BLaER1 (cell line): ENCODE results near the gene DNAH3.

ENCODE experiments used
- H3K27ac ChIP-seq: shearing (Covaris generic); formaldehyde crosslinking; 2 replicates; pipeline ENCODE4 v1.8.1; 2022
- H3K27me3 ChIP-seq: shearing (Covaris generic); formaldehyde crosslinking; 2 replicates; pipeline ENCODE4 v1.8.1; 2022
- H3K36me3 ChIP-seq: shearing (Covaris generic); formaldehyde crosslinking; 2 replicates; pipeline ENCODE4 v1.8.1; 2022
- H3K4me1 ChIP-seq: shearing (Covaris generic); formaldehyde crosslinking; 2 replicates; pipeline ENCODE4 v1.8.1; 2022
- H3K4me2 ChIP-seq: shearing (Covaris generic); formaldehyde crosslinking; 2 replicates; pipeline ENCODE4 v1.8.1; 2022
- H3K4me3 ChIP-seq: shearing (Covaris generic); formaldehyde crosslinking; 2 replicates; pipeline ENCODE4 v1.8.1; 2022
- H3K9ac ChIP-seq: shearing (Covaris generic); formaldehyde crosslinking; 2 replicates; pipeline ENCODE4 v1.8.1; 2022
- H3K9me3 ChIP-seq: shearing (Covaris generic); formaldehyde crosslinking; 2 replicates; pipeline ENCODE4 v1.8.1; 2022
- H4K20me1 ChIP-seq: shearing (Covaris generic); formaldehyde crosslinking; 2 replicates; pipeline ENCODE4 v1.8.1; 2022
- Cebpa-rat ChIP-seq: shearing (Covaris generic); IDR thresholded peaks from 2 replicates; pipeline ENCODE4 v1.8.1; 2022

DNAH3 gene

DNA sequence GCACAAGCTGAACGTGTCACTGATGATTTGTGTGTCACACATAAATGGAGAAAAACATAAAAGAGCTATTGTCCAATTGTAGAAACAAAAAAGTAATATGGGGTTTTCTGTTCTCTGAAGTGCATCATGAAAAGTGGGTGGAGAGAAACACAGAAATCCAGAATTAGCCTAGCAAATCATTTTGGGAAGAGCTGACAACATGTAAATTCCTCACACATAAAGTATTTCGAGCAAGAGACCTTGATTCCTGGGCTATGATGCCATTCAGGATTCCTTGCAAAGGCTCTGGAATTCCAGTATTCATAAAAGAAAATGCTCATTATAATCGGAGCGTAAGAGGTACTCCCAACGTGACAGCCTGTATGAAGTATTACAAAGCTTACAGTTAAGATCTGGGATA is 251.6 kb downstream of the DNAH3 start:
- peaks cover 35% of the 10 kb centered on the region for H3K36me3 ChIP-seq
- H3K27me3 ChIP-seq = no peaks in the 10 kb centered on the region
- H3K27ac ChIP-seq = 0 out of 2 replicates have a peak overlapping the region, but pooled peaks have one; percentile 66
- H3K9ac ChIP-seq = peak overlapping the region; percentile 82; the same call in 1 of the 2 replicates
- H3K4me2 ChIP-seq = peak overlapping the region; percentile 85
- no peak for TF ChIP-seq Cebpa-rat
- H3K4me3 ChIP-seq = peak overlapping the region; percentile 88
- H3K4me1 ChIP-seq = peaks cover 47% of the 10 kb centered on the region
- H4K20me1 ChIP-seq = peaks cover 7% of the 10 kb centered on the region; the same call in 1 of the 2 replicates
- no peaks in the 10 kb centered on the region for H3K9me3 ChIP-seq

DNA sequence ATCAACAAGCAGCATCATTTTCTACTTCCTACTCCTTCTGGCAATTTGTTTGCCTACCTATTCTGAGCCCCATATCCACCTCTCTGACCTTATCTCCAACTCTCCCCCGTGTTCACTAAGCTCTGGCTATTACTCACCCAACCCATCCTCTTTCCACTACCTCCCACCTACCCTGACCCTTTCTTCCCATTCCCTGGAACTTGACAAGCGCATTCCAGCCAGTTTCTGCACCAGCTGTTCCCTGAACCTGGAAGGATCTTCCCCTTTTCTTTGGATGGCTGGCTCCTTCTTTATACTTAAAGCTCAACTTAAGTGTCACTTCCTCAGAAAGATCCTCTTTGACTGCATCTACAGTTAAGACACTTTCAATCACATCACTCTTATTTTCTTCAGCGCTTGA is 252.7 kb downstream of the DNAH3 start:
- peaks cover 18% of the 10 kb centered on the region; the same call in 1 of the 2 replicates for H4K20me1 ChIP-seq
- no peak overlapping the region for H3K27ac ChIP-seq
- no peaks in the 10 kb centered on the region for H3K9me3 ChIP-seq
- H3K4me3 ChIP-seq = no peak overlapping the region
- TF ChIP-seq Cebpa-rat = no peak
- H3K9ac ChIP-seq = no peak overlapping the region
- H3K4me2 ChIP-seq = peak overlapping the region; percentile 85; the same call in 1 of the 2 replicates
- no peaks in the 10 kb centered on the region for H3K27me3 ChIP-seq
- H3K36me3 ChIP-seq = peaks cover 46% of the 10 kb centered on the region
- H3K4me1 ChIP-seq = peaks cover 36% of the 10 kb centered on the region

DNA sequence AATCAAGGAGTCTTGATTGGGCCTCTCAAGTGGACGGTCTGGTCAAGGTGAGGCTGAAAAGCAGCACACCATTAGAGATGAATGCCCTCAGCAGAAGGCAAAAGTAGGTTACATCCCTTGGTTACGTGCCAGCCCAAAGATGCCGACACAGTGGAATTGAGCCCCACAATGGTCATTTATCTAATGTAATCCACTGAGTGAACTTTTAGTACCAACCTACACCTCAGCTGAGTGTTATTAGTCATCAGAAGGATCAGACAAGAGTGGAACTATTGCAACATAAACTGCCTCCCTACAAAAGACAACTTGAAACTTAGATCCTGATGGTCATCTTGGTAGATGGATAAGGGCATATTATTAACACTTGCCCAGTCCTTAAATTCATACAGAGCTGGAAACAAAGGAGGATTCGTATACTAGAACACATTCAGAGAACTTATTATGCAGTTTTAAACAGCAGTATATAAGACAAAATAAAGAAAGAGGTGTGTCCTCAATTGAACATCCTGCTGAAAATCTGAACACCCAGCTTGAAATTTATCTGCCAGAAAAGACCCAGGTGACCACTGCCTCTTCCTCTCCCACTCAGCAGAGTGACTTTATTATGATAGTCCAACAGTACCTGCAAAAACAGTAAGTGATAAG is 253.3 kb downstream of the DNAH3 start:
- TF ChIP-seq Cebpa-rat = no peak
- H3K27ac ChIP-seq = no peak overlapping the region
- no peak overlapping the region for H3K4me2 ChIP-seq
- peaks cover 18% of the 10 kb centered on the region; the same call in 1 of the 2 replicates for H4K20me1 ChIP-seq
- no peak overlapping the region for H3K9ac ChIP-seq
- no peaks in the 10 kb centered on the region for H3K9me3 ChIP-seq
- H3K27me3 ChIP-seq = no peaks in the 10 kb centered on the region
- H3K4me3 ChIP-seq = no peak overlapping the region
- H3K4me1 ChIP-seq = peaks cover 30% of the 10 kb centered on the region
- peaks cover 50% of the 10 kb centered on the region for H3K36me3 ChIP-seq

DNA sequence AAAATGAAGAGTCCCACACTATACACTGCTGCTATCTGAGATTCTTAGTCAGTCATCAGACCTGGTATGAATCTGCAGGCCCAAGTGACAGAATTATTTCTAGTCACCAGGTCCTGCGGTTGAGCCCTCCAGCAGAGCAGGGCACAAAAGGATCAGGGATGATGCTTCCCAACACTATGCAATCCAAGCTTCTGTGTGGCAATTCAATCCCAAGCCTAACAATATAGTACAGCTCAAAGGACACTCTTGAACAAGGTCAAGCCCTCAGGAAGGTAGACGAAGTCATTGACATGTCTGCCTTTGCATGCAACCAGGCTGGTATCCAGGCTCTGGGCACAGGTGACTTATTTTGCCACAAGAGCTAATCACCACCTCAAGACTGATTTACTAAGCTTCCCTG is 256.3 kb downstream of the DNAH3 start:
- TF ChIP-seq Cebpa-rat = no peak
- no peak overlapping the region for H3K9ac ChIP-seq
- peaks cover 71% of the 10 kb centered on the region for H3K36me3 ChIP-seq

DNA sequence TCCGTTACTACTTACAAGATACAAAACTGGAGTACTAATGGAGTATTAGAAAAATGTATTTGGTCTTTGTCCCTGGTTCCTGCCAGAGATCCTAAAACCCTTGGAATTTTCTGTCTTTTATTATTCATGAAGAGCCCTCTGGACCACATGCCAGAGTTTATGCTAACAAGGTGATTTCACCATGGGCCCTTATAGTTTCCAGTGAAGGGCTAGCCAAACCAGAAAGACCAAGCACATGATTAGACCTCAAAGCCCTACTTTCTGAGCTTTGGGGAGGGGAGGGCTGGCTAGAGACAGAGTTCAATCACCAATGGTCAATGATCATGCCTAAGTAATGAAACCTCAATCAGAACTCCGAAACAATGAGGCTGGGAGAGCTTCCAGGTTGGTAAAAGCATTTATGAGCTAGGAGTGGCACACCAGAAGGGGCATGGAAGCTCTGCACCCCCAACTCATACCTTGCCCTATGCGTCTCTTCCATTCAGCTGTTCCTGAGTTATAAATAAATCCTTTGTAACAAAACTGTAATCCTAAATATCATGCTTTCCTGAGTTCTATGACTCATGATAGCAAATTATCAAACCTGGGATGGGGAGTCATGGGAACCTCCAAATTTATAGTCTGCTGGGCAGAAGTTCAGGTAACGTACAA is 260.9 kb downstream of the DNAH3 start:
- Histone ChIP-seq H3K9me3 (no peaks in the 10 kb centered on the region), H3K27ac (no peak overlapping the region), H3K27me3 (no peaks in the 10 kb centered on the region), H3K36me3 (peaks cover 61% of the 10 kb centered on the region), H3K4me2 (no peak overlapping the region), H3K4me1 (0 out of 2 replicates have a peak, but pooled peaks cover 2% of the 10 kb centered on the region), H3K4me3 (no peak overlapping the region), H3K9ac (no peak overlapping the region), H4K20me1 (peaks cover 30% of the 10 kb centered on the region; the same call in 1 of the 2 replicates)
- TF ChIP-seq Cebpa-rat = no peak

More for the DNA sequence above, 256.3 kb downstream of the DNAH3 start:
- no peaks in the 10 kb centered on the region for H3K9me3 ChIP-seq
- H3K4me3 ChIP-seq = no peak overlapping the region
- H3K27ac ChIP-seq = no peak overlapping the region
- peaks cover 17% of the 10 kb centered on the region for H3K4me1 ChIP-seq
- no peaks in the 10 kb centered on the region for H3K27me3 ChIP-seq
- H4K20me1 ChIP-seq = peaks cover 31% of the 10 kb centered on the region; the same call in 1 of the 2 replicates
- no peak overlapping the region for H3K4me2 ChIP-seq

DNA sequence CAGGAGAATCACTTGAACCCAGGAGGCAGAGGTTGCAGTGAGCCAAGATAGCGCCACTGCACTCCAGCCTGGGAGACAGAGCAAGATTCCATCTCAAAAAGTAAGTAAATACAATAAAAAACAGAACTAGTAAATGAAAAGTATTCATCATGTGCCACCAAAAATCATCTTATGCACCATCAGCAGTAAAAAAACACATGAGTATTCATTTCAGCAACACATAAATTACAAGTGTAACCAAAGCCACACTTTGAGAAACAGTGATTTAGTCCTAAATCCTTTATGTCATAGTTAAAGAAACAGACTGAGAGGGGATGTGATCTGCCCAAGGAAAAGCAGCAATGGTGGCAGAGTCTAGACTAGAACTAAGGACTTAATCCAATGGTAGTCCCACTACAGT is 263.4 kb downstream of the DNAH3 start:
- peaks cover 12% of the 10 kb centered on the region for H3K4me1 ChIP-seq
- no peak overlapping the region for H3K4me2 ChIP-seq
- H3K9ac ChIP-seq = no peak overlapping the region
- TF ChIP-seq Cebpa-rat = no peak
- no peak overlapping the region for H3K4me3 ChIP-seq
- peaks cover 38% of the 10 kb centered on the region for H3K36me3 ChIP-seq
- no peaks in the 10 kb centered on the region for H3K9me3 ChIP-seq
- H3K27me3 ChIP-seq = no peaks in the 10 kb centered on the region
- H3K27ac ChIP-seq = no peak overlapping the region
- peaks cover 13% of the 10 kb centered on the region; the same call in 1 of the 2 replicates for H4K20me1 ChIP-seq

DNA sequence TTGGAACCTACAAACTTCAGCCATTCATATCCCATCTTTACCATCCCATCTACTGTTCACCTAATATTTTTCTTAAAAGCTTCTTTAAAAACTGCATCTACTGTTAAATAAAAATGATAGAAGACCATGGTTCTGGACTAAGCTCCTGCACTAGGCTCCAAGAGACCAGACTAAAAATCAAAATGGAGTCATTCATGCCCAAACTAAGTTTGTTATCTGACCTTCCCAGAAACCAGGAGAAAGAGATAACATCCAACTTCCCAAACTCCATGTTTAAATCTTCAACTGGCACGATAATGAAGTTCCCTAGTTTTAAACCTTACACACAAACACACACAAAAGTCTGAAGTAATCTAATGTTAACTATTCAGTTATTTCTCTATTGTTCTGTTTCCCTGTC is 264.3 kb downstream of the DNAH3 start:
- peaks cover 29% of the 10 kb centered on the region for H3K36me3 ChIP-seq
- no peak overlapping the region for H3K4me3 ChIP-seq
- peaks cover 12% of the 10 kb centered on the region for H3K4me1 ChIP-seq
- H3K4me2 ChIP-seq = no peak overlapping the region
- no peak overlapping the region for H3K9ac ChIP-seq
- peaks cover 12% of the 10 kb centered on the region; the same call in 1 of the 2 replicates for H4K20me1 ChIP-seq
- H3K9me3 ChIP-seq = no peaks in the 10 kb centered on the region
- no peak overlapping the region for H3K27ac ChIP-seq
- no peaks in the 10 kb centered on the region for H3K27me3 ChIP-seq
- no peak for TF ChIP-seq Cebpa-rat

DNA sequence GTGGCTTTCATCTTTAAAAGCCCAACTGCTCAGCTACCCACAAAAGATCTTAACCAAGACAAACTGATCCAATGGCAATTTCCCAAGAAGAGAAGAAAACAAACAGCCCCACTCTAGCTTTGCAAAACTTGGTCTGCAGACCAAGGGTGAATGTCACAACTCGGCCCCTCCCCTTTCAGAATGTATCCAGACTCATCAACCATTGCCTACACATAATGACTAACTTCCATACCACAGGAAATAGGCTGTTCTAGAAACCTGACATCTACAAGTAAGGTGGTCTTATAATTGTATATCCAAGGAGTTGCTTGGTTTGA is 266.4 kb downstream of the DNAH3 start:
- Histone ChIP-seq H3K9ac (no peak overlapping the region), H3K9me3 (no peaks in the 10 kb centered on the region), H3K27me3 (no peaks in the 10 kb centered on the region), H3K4me1 (peaks cover 23% of the 10 kb centered on the region), H3K4me3 (no peak overlapping the region), H3K4me2 (peak overlapping the region; percentile 34), H3K36me3 (peaks cover 18% of the 10 kb centered on the region; the same call in 1 of the 2 replicates), H4K20me1 (peaks cover 6% of the 10 kb centered on the region; the same call in 1 of the 2 replicates), H3K27ac (no peak overlapping the region)
- no peak for TF ChIP-seq Cebpa-rat

DNA sequence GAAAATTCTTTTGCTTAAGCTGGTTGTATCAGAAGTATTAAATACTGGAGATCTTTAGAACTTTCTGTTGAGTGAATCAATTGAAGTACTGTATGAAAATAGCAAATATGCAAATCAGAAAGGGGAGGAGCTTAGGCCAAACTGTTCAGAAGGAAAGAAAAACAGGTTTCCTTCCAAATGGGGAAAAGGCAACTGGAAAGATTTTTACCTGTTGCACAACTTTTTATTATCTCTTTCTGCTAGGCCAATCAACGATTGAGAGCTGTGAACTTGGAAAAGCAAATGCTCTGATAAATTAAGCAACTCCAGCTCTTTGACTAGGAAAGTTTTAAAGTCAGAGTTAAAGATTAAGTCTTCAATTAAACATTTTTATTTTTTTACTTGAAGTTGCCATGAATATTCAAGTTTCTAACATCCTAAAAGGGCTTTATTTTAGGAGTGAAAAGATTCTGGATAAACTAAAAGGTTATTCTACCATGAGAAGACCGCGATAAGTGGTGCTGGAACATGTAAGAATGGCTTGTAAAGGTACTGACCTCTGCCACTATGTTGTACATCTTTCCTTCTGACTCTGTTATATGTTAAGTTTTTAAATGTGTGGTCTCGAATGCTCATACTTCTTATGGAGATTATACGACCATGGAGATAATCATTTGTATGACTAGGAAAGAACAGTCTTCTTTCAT is 266.9 kb downstream of the DNAH3 start:
- Histone ChIP-seq H3K4me2 (peak overlapping the region; percentile 34; the same call in 1 of the 2 replicates), H3K4me3 (no peak overlapping the region), H3K9ac (no peak overlapping the region), H3K36me3 (peaks cover 16% of the 10 kb centered on the region; the same call in 1 of the 2 replicates), H3K4me1 (peaks cover 28% of the 10 kb centered on the region), H3K9me3 (no peaks in the 10 kb centered on the region), H3K27me3 (no peaks in the 10 kb centered on the region), H3K27ac (no peak overlapping the region), H4K20me1 (peaks cover 8% of the 10 kb centered on the region; the same call in 1 of the 2 replicates)
- TF ChIP-seq Cebpa-rat = no peak
